ENCODE results near the gene LARP4B. TPM values are rescaled to one million over a fixed set of nuclear protein-coding genes. Genes with fewer than 3 reads are reported as not detected.

Gene LARP4B
- polyA plus RNA-seq, 2 of the 4 experiments (the other 2 are of a cell fraction) = 25.5 to 54.2 TPM

- WGBS (ENCODE audit: missing lambda C conversion rate) = 77% methylated on average over 3 of the region's 3 CpGs
- Histone ChIP-seq H3K4me1 (no peaks in the 10 kb centered on the region), H3K4me3 (no peak overlapping the region), H3K9me3 (no peaks in the 10 kb centered on the region), H3K4me2 (no peak overlapping the region), H3K27ac (no peak overlapping the region)
- ATAC-seq (no peak), FAIRE-seq (no peak), DNase-seq (ENCODE audit: low read depth in 1 of 2, low spot score in 1 of 2) (no peak)
- TF ChIP-seq ZC3H11A (IDR thresholded peaks at IDR 0.05) = no peak
- TF ChIP-seq JUNB (IDR thresholded peaks at IDR 0.05) = no peak
- no peak for TF ChIP-seq PHF8 (IDR thresholded peaks at IDR 0.05; ENCODE audit: borderline replicate concordance, low read depth)
- no peak for TF ChIP-seq CBX8 (IDR thresholded peaks at IDR 0.05)
- no peak for TF ChIP-seq USF2 (IDR thresholded peaks at IDR 0.05)
- TF ChIP-seq HMGXB4 (CRISPR knock-in tag; IDR thresholded peaks at IDR 0.05; ENCODE audit: borderline replicate concordance) = no peak
- no peak for TF ChIP-seq CHD2 (IDR thresholded peaks at IDR 0.05; ENCODE audit: low read length, partially characterized antibody)
- TF ChIP-seq RARB (CRISPR knock-in tag; IDR thresholded peaks at IDR 0.05) = no peak
- no peak for TF ChIP-seq SREBF2 (IDR thresholded peaks at IDR 0.05)
- no peak for TF ChIP-seq BHLHE40 (IDR thresholded peaks at IDR 0.05; ENCODE audit: low read depth, low read length)
- no peak for TF ChIP-seq ZSCAN20 (CRISPR knock-in tag; IDR thresholded peaks at IDR 0.05)
- no peak for TF ChIP-seq RFX5 (IDR thresholded peaks at IDR 0.05)
- POLR2A ChIA-PET = no interaction called here
- CTCF ChIA-PET = interaction anchor here (1.0 kb wide), 1 partner anchor 22 kb away, joined by 3 read pairs; no protein-coding TSS in a partner anchor
Measured at GRCh38 chr10:878895-879294, 52.6 kb downstream of the LARP4B start.

GRCh38 chr10:878333-878759 lies 53.2 kb downstream of the LARP4B start:
- CTCF ChIA-PET = interaction anchor here (1.0 kb wide), 1 partner anchor 22 kb away, joined by 3 read pairs; no protein-coding TSS in a partner anchor
- ATAC-seq = no peak

GRCh38 chr10:876438-876837 lies 55.1 kb downstream of the LARP4B start:
- 81% methylated on average over 2 of the region's 2 CpGs for WGBS (ENCODE audit: missing lambda C conversion rate)
- no peak for DNase-seq (ENCODE audit: low read depth in 1 of 2, low spot score in 1 of 2)
- H3K9me3 ChIP-seq = no peaks in the 10 kb centered on the region
- FAIRE-seq = no peak
- ChIA-PET POLR2A (no interaction called here), CTCF (no interaction called here)
- no peak overlapping the region for H3K4me2 ChIP-seq
- H3K4me1 ChIP-seq = no peaks in the 10 kb centered on the region
- H3K4me3 ChIP-seq = no peak overlapping the region
- no peak for TF ChIP-seq CEBPB (IDR thresholded peaks at IDR 0.05)
- TF ChIP-seq BCL3 (IDR thresholded peaks at IDR 0.05) = no peak
- TF ChIP-seq CHD2 (IDR thresholded peaks at IDR 0.05; ENCODE audit: low read length, partially characterized antibody) = no peak
- no peak for TF ChIP-seq RFX5 (IDR thresholded peaks at IDR 0.05)
- TF ChIP-seq ELK1 (IDR thresholded peaks at IDR 0.05; ENCODE audit: low read depth, low read length) = no peak
- TF ChIP-seq FOSL2 (IDR thresholded peaks at IDR 0.05) = no peak
- TF ChIP-seq FOSL2 (CRISPR knock-in tag; IDR thresholded peaks at IDR 0.05) = no peak
- no peak for TF ChIP-seq KDM1A (IDR thresholded peaks at IDR 0.05; ENCODE audit: low read depth)
- no peak for TF ChIP-seq HOXB13 (CRISPR knock-in tag; IDR thresholded peaks at IDR 0.05; ENCODE audit: low read depth)
- TF ChIP-seq GATA3 (IDR thresholded peaks at IDR 0.05; ENCODE audit: borderline replicate concordance) = no peak
- no peak for TF ChIP-seq CBX8 (IDR thresholded peaks at IDR 0.05)
- no peak for TF ChIP-seq POLR2A (IDR thresholded peaks at IDR 0.05; ENCODE audit: low read length)
- TF ChIP-seq ZSCAN20 (CRISPR knock-in tag; IDR thresholded peaks at IDR 0.05) = no peak
- TF ChIP-seq NFE2L2 (conservative IDR thresholded peaks at IDR 0.05; ENCODE audit: low read length) = no peak
- no peak; a peak in 1 of 6 replicates for ATAC-seq
- H3K27ac ChIP-seq = no peak overlapping the region

More at GRCh38 chr10:878333-878759, 53.2 kb downstream of the LARP4B start:
- DNase-seq (ENCODE audit: low read depth in 1 of 2, low spot score in 1 of 2) = no peak
- H3K4me2 ChIP-seq = no peak overlapping the region
- H3K9me3 ChIP-seq = no peaks in the 10 kb centered on the region
- 93% methylated on average over 9 of the region's 9 CpGs for WGBS (ENCODE audit: missing lambda C conversion rate)
- POLR2A ChIA-PET = no interaction called here
- no peak overlapping the region for H3K27ac ChIP-seq
- H3K4me1 ChIP-seq = no peaks in the 10 kb centered on the region
- TF ChIP-seq MYC (IDR thresholded peaks at IDR 0.05; ENCODE audit: borderline replicate concordance, low read length) = no peak
- TF ChIP-seq TP53 (CRISPR knock-in tag; IDR thresholded peaks at IDR 0.05) = no peak
- no peak for TF ChIP-seq RNF2 (IDR thresholded peaks at IDR 0.05; ENCODE audit: borderline replicate concordance, low read depth)
- TF ChIP-seq EHF (CRISPR knock-in tag; IDR thresholded peaks at IDR 0.05) = no peak
- TF ChIP-seq TFCP2L1 (CRISPR knock-in tag; IDR thresholded peaks at IDR 0.05) = no peak
- no peak for TF ChIP-seq CBX2 (IDR thresholded peaks at IDR 0.05; ENCODE audit: borderline replicate concordance, low read depth)
- H3K4me3 ChIP-seq = no peak overlapping the region
- no peak for FAIRE-seq

Data from A549 (cell line).